NB4 (cell line): ENCODE measurements around the gene NABP2.

Source experiments
- MAX ChIP-seq: IDR thresholded peaks from 2 replicates; pipeline ENCODE4 v1.6.1; 2011; ENCODE audit warnings: low read depth, low read length
- MYC ChIP-seq: IDR thresholded peaks from 2 replicates; pipeline ENCODE4 v1.6.1; 2011; ENCODE audit warnings: low read depth, low read length
- POLR2A ChIP-seq: IDR thresholded peaks from 2 replicates; pipeline ENCODE4 v1.6.1; 2011; ENCODE audit warnings: mild to moderate bottlenecking; ENCODE audit not compliant: insufficient read length; ENCODE audit errors: extremely low read depth
- TF ChIP-seq, protein P1 (sequence below): IDR thresholded peaks from one replicate; pipeline ENCODE4 v1.5.1; 2012; ENCODE audit warnings: low read depth, low read length

DNA sequence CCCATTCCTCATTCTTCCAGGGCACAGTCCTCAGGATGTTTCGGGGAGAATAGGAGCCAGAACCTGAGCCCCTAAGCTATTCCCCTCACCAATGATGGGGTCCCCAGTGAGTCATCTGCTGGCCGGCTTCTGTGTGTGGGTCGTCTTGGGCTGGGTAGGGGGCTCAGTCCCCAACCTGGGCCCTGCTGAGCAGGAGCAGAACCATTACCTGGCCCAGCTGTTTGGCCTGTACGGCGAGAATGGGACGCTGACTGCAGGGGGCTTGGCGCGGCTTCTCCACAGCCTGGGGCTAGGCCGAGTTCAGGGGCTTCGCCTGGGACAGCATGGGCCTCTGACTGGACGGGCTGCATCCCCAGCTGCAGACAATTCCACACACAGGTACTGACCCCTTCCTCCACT is 7.0 kb downstream of the NABP2 start:
- TF ChIP-seq POLR2A = no peak
- TF ChIP-seq MAX = no peak
- TF ChIP-seq, protein P1, sequence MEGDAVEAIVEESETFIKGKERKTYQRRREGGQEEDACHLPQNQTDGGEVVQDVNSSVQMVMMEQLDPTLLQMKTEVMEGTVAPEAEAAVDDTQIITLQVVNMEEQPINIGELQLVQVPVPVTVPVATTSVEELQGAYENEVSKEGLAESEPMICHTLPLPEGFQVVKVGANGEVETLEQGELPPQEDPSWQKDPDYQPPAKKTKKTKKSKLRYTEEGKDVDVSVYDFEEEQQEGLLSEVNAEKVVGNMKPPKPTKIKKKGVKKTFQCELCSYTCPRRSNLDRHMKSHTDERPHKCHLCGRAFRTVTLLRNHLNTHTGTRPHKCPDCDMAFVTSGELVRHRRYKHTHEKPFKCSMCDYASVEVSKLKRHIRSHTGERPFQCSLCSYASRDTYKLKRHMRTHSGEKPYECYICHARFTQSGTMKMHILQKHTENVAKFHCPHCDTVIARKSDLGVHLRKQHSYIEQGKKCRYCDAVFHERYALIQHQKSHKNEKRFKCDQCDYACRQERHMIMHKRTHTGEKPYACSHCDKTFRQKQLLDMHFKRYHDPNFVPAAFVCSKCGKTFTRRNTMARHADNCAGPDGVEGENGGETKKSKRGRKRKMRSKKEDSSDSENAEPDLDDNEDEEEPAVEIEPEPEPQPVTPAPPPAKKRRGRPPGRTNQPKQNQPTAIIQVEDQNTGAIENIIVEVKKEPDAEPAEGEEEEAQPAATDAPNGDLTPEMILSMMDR = no peak
- no peak for TF ChIP-seq MYC
